Activated naive CD4-positive, alpha-beta T cell treated with Interleukin-2 at 50 U/mL for 16 hours (primary cell): Measurements from ENCODE around the gene SLCO3A1.
"Not testable (repeated sequence)": the region's sequence is repeated elsewhere in the genome, so short reads cannot be mapped to it uniquely, and the experiment has no call there.

ENCODE experiments used
- DNase-seq: peaks from one replicate; pipeline ENCODE4 v3.0.0-alpha.2; 2020

The SLCO3A1 gene

DNA sequence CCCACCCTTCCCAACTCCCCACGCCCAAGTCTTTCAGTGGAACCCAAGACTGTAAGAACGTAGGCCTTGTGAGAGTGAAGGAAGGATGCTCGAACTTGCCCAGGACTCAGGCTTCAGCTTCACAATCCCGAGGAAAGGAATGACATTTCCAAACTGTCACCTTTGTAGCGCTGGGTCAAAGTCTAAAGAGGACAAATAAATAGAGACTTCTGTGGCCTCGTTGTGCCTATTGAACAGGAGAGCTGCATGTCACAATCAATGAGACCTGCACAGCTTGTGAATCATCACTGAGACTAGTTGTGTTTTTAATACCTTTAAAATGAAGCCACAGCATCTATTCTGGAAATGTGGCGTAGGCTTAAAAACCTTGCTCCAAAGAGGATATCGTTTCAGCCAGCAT, 317.4 kb downstream of the SLCO3A1 start:
- no peak for DNase-seq

DNA sequence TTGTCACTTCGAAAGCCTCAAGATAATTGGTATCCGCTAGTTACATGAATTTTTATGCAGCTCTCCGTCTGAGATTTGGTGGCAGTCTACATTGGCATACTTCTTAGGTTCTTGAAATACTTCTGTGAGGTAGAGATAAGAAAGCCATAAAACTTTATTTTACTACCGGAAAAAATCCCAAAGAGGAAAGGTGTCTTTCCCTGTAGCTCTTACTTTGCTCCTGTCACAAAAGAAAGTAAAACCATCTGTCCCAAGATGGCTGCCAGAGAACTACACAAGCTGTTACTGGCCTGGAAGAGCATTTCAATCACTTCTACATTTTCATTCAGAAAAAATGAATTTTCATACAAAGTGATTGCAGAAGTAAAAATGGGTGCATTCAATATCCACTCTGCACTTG, 325.4 kb downstream of the SLCO3A1 start:
- DNase-seq: no peak

DNA sequence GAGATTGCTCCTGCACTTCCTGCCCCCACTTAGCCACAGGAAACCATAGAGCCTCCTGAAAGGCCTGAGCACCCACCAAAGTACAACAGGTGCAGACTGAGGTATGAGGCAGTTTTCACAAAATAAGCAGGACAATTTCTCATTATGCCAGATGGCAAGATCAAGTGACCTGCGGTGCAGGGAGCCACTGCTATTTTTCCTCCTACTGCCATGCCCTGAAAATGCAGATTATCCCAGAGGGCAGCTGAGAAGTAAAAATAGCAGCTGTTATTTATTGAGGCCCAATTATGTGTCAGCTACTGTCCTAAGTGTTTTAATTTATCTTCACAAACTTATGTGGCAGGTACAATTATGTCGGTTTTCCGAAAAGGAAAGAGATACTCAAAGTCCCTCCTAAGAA, 330.6 kb downstream of the SLCO3A1 start:
- DNase-seq: no peak

DNA sequence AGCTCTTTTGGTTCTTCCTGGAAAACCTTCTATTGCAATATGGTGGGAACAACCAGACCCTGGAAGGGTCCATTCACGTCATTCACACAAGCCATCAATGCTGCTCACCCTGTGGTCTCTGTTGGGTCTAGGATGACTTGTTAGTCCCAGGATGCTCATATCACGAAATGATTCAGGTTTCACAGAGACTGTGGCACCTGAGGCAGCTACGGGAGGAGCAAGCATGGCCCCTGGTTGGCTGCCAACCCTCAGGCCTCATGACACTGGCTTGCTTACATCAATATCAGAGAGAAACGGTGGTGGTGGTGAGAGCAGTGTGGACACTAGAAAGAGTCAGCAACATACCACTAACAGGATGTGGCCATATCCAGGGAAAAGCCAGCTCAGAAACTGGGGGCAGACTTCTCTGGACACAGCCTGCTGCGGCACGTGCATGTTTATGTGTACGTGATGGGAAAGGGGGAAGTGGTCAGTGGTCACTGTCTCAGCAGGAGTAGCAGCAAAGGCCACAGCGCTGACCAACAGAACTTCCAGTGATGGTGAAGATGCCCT, 331.2 kb downstream of the SLCO3A1 start:
- no peak for DNase-seq

DNA sequence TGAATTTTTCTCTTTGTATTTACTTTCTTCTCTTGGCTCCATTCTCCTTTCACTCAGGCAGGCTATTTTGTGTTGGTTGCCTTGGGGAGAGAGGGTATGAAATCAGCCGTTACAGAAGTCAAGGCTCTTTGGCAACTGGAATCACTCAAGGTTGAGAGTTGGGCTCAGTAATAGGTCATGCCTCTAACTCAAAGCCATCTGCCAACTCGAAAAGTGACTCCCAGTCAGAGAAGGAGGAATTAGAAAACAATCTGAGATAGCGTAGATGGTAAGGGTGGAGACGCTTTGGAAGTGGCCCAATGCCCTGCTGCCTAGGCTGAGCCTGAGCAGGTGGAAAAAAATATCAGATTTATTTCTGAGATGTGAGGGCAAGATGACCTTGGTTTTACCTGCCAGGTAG, 334.5 kb downstream of the SLCO3A1 start:
- no peak for DNase-seq

DNA sequence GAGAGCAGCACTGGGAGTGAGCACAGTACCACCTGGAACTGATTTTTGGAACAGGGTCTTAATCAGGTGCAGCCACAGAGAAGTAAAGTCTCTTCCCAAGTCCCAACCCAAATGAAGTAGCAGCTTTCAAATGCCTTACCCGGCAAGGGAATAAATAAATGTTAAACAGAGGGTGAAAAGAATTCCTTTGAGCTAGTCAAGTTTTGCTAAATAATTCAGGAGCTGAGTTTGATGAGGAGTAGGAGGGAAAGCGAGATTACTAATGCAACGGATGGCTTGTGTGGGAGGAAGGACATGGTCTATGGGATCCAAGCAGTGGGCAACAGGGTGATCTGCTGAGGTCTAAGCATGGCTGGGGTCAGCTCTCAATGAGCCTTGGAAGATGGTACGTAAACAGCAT, 335.7 kb downstream of the SLCO3A1 start:
- DNase-seq: no peak

DNA sequence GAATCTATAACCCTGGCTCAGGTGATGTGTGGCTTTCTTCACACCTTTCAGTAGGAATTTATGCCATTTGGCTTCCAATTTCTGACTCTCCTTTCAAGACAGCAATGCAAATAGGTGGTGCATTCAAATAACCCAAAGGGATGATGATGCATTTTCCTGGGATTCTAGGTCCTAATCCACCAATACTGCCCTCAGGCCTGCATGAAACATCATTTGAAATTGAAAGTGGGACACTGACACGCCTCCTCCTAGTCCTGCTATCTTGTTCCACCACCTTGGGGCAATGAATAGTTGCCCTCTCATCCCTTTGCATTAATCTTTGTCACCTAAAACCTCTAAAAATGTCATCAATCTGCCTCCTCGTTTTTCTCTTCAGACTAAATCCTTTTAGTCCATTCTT, 341.7 kb downstream of the SLCO3A1 start:
- no peak for DNase-seq

DNA sequence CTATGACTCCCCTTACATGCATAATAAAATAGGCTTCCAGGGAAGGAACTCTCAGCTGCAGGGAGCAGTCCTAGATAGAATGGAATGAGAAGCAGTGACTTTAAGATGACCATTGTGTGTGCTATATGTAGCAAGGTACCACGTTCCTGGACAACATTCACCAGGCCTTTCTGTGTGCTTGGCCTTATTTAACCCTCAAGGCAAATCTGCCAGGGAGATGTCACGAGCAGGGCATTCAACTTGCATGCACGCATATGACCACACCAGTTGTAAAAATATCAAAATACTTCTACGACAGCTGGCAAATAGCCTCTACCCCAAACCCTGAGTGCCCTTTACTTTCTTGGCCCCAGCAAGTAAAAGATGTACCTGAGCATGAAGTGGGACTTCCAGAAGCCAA, 342.8 kb downstream of the SLCO3A1 start:
- DNase-seq: no peak

DNA sequence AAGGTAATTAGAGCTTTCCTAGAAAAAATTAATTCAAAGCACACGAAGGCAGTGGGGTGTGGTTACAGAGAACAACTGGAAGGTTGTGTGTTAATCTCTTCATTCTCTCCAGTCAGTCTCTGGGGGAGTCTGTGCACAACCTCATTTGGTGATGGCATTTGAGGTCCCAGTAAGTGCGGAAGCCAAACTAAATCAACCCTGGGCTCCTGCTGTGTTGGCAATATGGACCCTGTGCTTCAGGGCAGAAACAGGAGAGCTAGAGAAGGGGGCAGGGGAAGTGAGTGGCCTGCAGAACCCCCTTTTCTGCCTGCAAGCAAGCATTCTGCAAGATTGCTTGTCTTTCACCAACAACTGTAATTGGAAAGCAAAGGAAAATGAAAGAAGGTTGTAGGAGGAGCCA, 344.2 kb downstream of the SLCO3A1 start:
- DNase-seq: no peak

DNA sequence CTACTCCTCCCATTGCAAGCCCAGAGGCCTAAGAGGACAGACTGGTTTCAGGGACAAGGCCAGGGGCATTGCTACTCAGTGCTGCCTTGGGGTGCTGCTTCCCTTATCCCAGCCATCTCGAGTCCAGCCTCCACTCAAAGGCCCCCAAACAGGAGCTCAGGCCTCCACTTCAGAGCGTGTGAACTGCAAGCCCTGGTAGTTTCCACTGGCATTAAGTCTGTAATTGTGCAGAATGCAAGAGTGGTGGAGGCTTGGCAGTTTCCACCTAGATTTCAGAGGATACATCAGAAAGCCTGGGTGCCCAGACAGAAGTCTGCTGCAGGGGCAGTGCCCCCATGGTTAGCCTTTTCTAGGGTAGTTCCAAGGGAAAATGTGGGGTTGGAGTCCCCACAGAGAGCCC, 347.4 kb downstream of the SLCO3A1 start:
- DNase-seq: no peak

DNA sequence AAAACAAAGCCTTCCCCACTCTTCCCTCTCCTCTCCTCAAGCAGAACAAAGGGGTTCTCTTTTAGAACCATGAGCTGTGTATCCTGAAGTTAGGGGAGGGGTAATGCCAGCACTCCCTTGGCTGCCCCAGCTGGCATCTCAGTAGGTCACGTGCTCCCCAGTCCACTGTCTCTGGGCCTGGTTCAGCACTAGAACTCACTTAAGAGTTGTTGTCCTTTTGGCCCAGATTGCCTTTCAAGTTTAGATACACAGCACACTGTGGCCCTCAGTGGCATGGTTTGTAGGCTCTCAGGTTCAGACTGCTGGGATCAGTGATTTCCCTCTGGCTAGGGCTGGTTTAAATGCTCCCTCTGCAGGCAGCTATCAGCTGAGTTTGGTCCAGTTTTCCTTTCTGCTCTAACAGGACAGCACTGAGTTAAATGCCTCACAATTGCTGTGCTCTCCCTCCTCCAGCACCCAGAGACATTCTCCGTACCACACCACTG, 351.8 kb downstream of the SLCO3A1 start:
- no peak for DNase-seq

DNA sequence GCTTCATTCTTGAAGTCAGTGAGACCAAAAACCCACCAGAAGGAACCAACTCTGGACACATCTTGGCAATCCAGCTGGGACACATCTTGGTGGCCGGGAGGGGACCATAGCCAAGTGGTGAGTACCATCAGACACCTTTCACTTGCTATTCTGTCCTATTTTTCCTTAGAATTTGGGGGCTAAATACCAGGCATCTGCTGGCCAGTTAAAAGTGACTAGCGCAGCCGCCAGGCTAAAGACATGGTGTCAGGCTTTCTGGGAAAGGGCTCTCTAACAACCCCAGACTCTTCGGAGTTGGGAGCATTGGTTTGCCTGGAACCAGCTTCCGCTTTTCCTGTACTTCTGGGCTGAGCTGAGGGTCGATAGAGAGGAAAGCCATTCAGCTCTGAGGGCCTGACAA, 354.1 kb downstream of the SLCO3A1 start:
- not testable (repeated sequence) for DNase-seq
